IMR-90 (cell line): ENCODE results near the gene ENTREP3. TPM values are rescaled to one million over a fixed set of nuclear protein-coding genes. Genes with fewer than 3 reads are reported as not detected.
A peak's percentile ranks its signal among the peaks of the same experiment; 100 is the strongest.

Source experiments
- ATAC-seq: fragments of 200-7000 bp; cut with Tn5 transposase; 2 replicates; pipeline ENCODE4 v1.9.1; 2020; ENCODE audit warnings: low read depth, mild to moderate bottlenecking, moderate library complexity
- BruUV-seq: library from RNA; stranded (reverse); fragments of 400-500 nt; replicated peaks from 2 replicates; lab custom pipeline; 2021; lab: Mats Ljungman, UMichigan
- CTCF ChIA-PET: fragments of 300-600 bp; formaldehyde crosslinking; extraction: SDS; loops from one replicate; lab custom pipeline; 2021; ENCODE audit warnings: antibody characterized with exemption; lab: Yijun Ruan, JAX
- POLR2A ChIA-PET: fragments of 300-600 bp; sonication (Branson Sonifier 250); formaldehyde crosslinking; loops from one replicate; lab custom pipeline; 2022; ENCODE audit warnings: antibody characterized with exemption; ENCODE audit not compliant: unreplicated experiment; lab: Charles Lee
- DNase-seq: peaks from one replicate; pipeline ENCODE4 v3.0.0; 2013
- H2AFZ ChIP-seq: replicated peaks from 2 replicates; pipeline ENCODE3; 2013; ENCODE audit warnings: low read length, mild to moderate bottlenecking; ENCODE audit not compliant: poor library complexity
- H2AK5ac ChIP-seq: 2 replicates; pipeline ENCODE4 v1.6.1; 2013; ENCODE audit warnings: low read depth, low read length, inconsistent platforms
- H2AK9ac ChIP-seq: replicated peaks from 2 replicates; pipeline ENCODE3; 2013; ENCODE audit warnings: mild to moderate bottlenecking, low read depth, low read length, moderate library complexity; ENCODE audit not compliant: poor library complexity
- H2BK120ac ChIP-seq: 2 replicates; pipeline ENCODE4 v1.6.1; 2013; ENCODE audit warnings: low read depth, low read length, inconsistent platforms
- H2BK15ac ChIP-seq: 3 replicates; pipeline ENCODE4 v1.6.1; 2013; ENCODE audit warnings: low read depth, low read length, inconsistent platforms
- H2BK20ac ChIP-seq: 2 replicates; pipeline ENCODE4 v1.6.1; 2013; ENCODE audit warnings: low read depth, mild to moderate bottlenecking, inconsistent platforms, low read length, moderate library complexity
- H2BK5ac ChIP-seq: 2 replicates; pipeline ENCODE4 v1.6.1; 2013; ENCODE audit warnings: mild to moderate bottlenecking, low read depth, low read length, inconsistent platforms; ENCODE audit not compliant: poor library complexity, severe bottlenecking
- H3K14ac ChIP-seq: replicated peaks from 2 replicates; pipeline ENCODE4 v1.6.1; 2013; ENCODE audit warnings: low read depth, low read length, inconsistent platforms
- H3K18ac ChIP-seq: 2 replicates; pipeline ENCODE4 v1.6.1; 2013; ENCODE audit warnings: low read depth, low read length, control low read depth
- H3K23ac ChIP-seq: 2 replicates; pipeline ENCODE4 v1.6.1; 2013; ENCODE audit warnings: low read depth, low read length, inconsistent platforms
- H3K27ac ChIP-seq: 2 replicates; pipeline ENCODE4 v1.5.1; 2013; ENCODE audit warnings: mild to moderate bottlenecking, control low read depth, low read length; ENCODE audit not compliant: insufficient read depth
- H3K27me3 ChIP-seq: 2 replicates; pipeline ENCODE4 v1.6.1; 2013; ENCODE audit warnings: low read length; ENCODE audit not compliant: control insufficient read depth, insufficient read depth
- H3K36me3 ChIP-seq: 2 replicates; pipeline ENCODE4 v1.6.1; 2013; ENCODE audit warnings: low read length, mixed read lengths; ENCODE audit not compliant: control insufficient read depth, insufficient read depth
- H3K4ac ChIP-seq: 2 replicates; pipeline ENCODE4 v1.6.1; 2013; ENCODE audit warnings: low read depth, low read length, inconsistent platforms
- H3K4me1 ChIP-seq: 2 replicates; pipeline ENCODE4 v1.6.1; 2013; ENCODE audit warnings: low read length, mixed read lengths; ENCODE audit not compliant: control insufficient read depth, insufficient read depth
- H3K4me2 ChIP-seq: 2 replicates; pipeline ENCODE4 v1.6.1; 2013; ENCODE audit warnings: low read depth, mild to moderate bottlenecking, control low read depth, low read length, moderate library complexity
- H3K4me3 ChIP-seq: 2 replicates; pipeline ENCODE4 v1.5.1; 2013; ENCODE audit warnings: low read depth, mild to moderate bottlenecking, control low read depth, low read length, moderate library complexity; ENCODE audit not compliant: insufficient read depth
- H3K56ac ChIP-seq: 2 replicates; pipeline ENCODE4 v1.6.1; 2013; ENCODE audit warnings: low read length, inconsistent platforms; ENCODE audit not compliant: insufficient read depth; ENCODE audit errors: extremely low read depth
- H3K79me1 ChIP-seq, 2 experiments: 2 replicates each; pipeline ENCODE4 v1.6.1; 2013; ENCODE audit warnings: low read length in 2 of 2, inconsistent platforms in 1 of 2, low read depth in 1 of 2
- H3K9ac ChIP-seq: 2 replicates; pipeline ENCODE4 v1.6.1; 2013; ENCODE audit warnings: low read depth, low read length, control low read depth
- H3K9me1 ChIP-seq: 2 replicates; pipeline ENCODE4 v1.6.1; 2013; ENCODE audit warnings: low read length, inconsistent platforms; ENCODE audit not compliant: insufficient read depth
- H3K9me3 ChIP-seq: 2 replicates; pipeline ENCODE4 v1.6.1; 2013; ENCODE audit warnings: low read length; ENCODE audit not compliant: control insufficient read depth, insufficient read depth
- H4K20me1 ChIP-seq: 2 replicates; pipeline ENCODE4 v1.6.1; 2013; ENCODE audit warnings: low read length, inconsistent platforms; ENCODE audit not compliant: insufficient read depth
- H4K5ac ChIP-seq: 2 replicates; pipeline ENCODE4 v1.6.1; 2013; ENCODE audit warnings: mild to moderate bottlenecking, low read depth, low read length, control low read depth
- H4K8ac ChIP-seq, 2 experiments: 2 replicates each; pipeline ENCODE4 v1.6.1; 2013; ENCODE audit warnings: low read depth in 2 of 2, low read length in 2 of 2, control low read depth in 1 of 2, inconsistent platforms in 1 of 2
- H4K91ac ChIP-seq: 2 replicates; pipeline ENCODE4 v1.6.1; 2013; ENCODE audit warnings: low read depth, low read length, inconsistent platforms; ENCODE audit not compliant: insufficient read depth
- BHLHE40 ChIP-seq: fragments of 150-350 bp; IDR thresholded peaks from 2 replicates; pipeline ENCODE4 v1.6.1; 2016; ENCODE audit warnings: mild to moderate bottlenecking, low read depth, low read length
- CEBPB ChIP-seq: IDR thresholded peaks from 2 replicates; pipeline ENCODE4 v1.6.1; 2012; ENCODE audit warnings: low read depth, low read length, improper control_type of control experiment
- FOS ChIP-seq: fragments of 150-350 bp; IDR thresholded peaks from 2 replicates; pipeline ENCODE4 v1.6.1; 2016; ENCODE audit warnings: low read depth, low read length
- MAFK ChIP-seq: IDR thresholded peaks from 2 replicates; pipeline ENCODE4 v1.6.1; 2012; ENCODE audit warnings: low read depth, low read length, improper control_type of control experiment
- MXI1 ChIP-seq: IDR thresholded peaks from 2 replicates; pipeline ENCODE4 v1.6.1; 2012; ENCODE audit warnings: low read depth, mild to moderate bottlenecking, low read length, moderate library complexity, borderline replicate concordance
- RAD21 ChIP-seq: IDR thresholded peaks from 2 replicates; pipeline ENCODE4 v1.6.1; 2012; ENCODE audit warnings: low read length, improper control_type of control experiment
- RCOR1 ChIP-seq: IDR thresholded peaks from 2 replicates; pipeline ENCODE4 v1.6.1; 2012; ENCODE audit warnings: mild to moderate bottlenecking, low read length, improper control_type of control experiment; ENCODE audit not compliant: insufficient replicate concordance
- RFX5 ChIP-seq: IDR thresholded peaks from 2 replicates; pipeline ENCODE4 v1.8.0; 2012; ENCODE audit warnings: low read depth, mild to moderate bottlenecking, low read length, moderate library complexity
- WGBS, 2 experiments: methylation state at CpG; one replicate each; pipeline versions ENCODE4 v1.1.5 to v1.1.7; 2013; ENCODE audit warnings: missing lambda C conversion rate in 2 of 2; ENCODE audit not compliant: insufficient read length in 1 of 2; ENCODE audit errors: extremely low coverage in 2 of 2; 5-methylcytosine and 5-hydroxymethylcytosine counted together
- dilution Hi-C: fragments of 300-500 bp; cut with HindIII; formaldehyde crosslinking; loops from one replicate; pipeline ENCODE4 v1.14.3; 2018; ENCODE audit warnings: low sequenced_read_pairs; ENCODE audit not compliant: unreplicated experiment
- in situ Hi-C: fragments of 300-500 bp; cut with MboI; formaldehyde crosslinking; loops from 3 replicates; pipeline ENCODE4 v1.14.3; 2019; ENCODE audit warnings: low sequenced_read_pairs, inconsistent platforms, mixed read lengths
- intact Hi-C: fragments of 100-400 bp; cut with micrococcal nuclease; formaldehyde crosslinking; loops from 2 replicates; pipeline ENCODE4 v1.10.0; 2022
- polyA plus RNA-seq, 3 experiments: library from polyadenylated mRNA; depleted of rRNA; stranded (reverse); fragments of >200 nt; gene quantifications; 2 replicates each; pipeline ENCODE4 v1.2.3, GENCODE V29; 2012; ENCODE audit warnings: low replicate concordance in 1 of 3
- total RNA-seq: library from RNA; depleted of rRNA; stranded (reverse); fragments of >200 nt; gene quantifications from 2 replicates; pipeline ENCODE4 v1.2.3, GENCODE V29; 2012
- TF ChIP-seq, protein P1 (sequence below): conservative IDR thresholded peaks from 2 replicates; pipeline ENCODE4 v1.5.1; 2012; ENCODE audit warnings: mild to moderate bottlenecking, low read depth, low read length, improper control_type of control experiment
- TF ChIP-seq, protein P2 (sequence below): fragments of 150-350 bp; IDR thresholded peaks from 2 replicates; pipeline ENCODE4 v1.6.1; 2017; ENCODE audit warnings: mild to moderate bottlenecking, antibody characterized with exemption, low read length, low read depth
- TF ChIP-seq, protein P3 (sequence below): fragments of 150-350 bp; IDR thresholded peaks from 2 replicates; pipeline ENCODE4 v1.6.1; 2016; ENCODE audit warnings: low read depth, mild to moderate bottlenecking, low read length, moderate library complexity, borderline replicate concordance

Gene ENTREP3
- total and polyA plus RNA-seq, 2 of the 4 experiments (the other 2 are of a cell fraction) = 1.4 to 23.8 TPM

DNA sequence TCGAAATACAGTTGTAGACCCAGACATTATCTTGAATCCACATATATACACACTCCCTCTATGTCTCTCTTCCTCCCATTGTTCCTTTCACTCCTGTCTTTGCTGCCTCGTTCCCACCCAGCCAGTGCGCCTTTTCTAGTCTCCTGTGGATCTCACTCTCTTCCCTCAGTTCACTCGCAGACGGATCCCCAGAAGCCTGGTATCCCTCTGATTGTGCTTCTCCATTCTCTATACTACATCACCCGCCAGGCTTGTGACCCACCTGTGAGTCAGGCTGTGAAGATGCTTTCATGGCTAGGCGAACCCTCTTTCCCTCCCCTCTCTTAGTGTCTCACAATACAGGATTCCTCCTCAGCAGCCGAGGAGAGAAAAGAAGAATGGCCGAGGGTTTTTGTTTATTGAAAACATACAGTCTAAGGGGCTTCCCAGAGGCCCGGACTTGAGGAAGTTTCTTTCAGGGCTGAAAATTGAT lies 23.4 kb upstream of the ENTREP3 start:
- dilution Hi-C loops = no loop called here
- Histone ChIP-seq H3K36me3 (no peaks in the 10 kb centered on the region), H4K20me1 (no peaks in the 10 kb centered on the region; the same call in 1 of the 2 replicates), H2BK5ac (no peak overlapping the region), H3K4me3 (no peak overlapping the region), H3K4me2 (peak overlapping the region; percentile 23; the same call in 1 of the 2 replicates), H4K8ac (no peak overlapping the region), H4K5ac (no peak overlapping the region), H2BK15ac (no peak overlapping the region), H2AFZ (no peak overlapping the region), H3K27ac (no peak overlapping the region), H2BK120ac (no peak overlapping the region), H3K9ac (no peak overlapping the region), H3K4ac (no peak overlapping the region), H3K9me3 (no peaks in the 10 kb centered on the region), H3K18ac (no peak overlapping the region), H3K23ac (no peak overlapping the region), H2AK5ac (no peak overlapping the region), H3K14ac (no peak overlapping the region), H3K9me1 (peaks cover 5% of the 10 kb centered on the region), H2AK9ac (no peak overlapping the region), H3K79me1 (peaks cover 0 to 12% of the 10 kb centered on the region in 2 experiments; a peak in 2 of 4 replicates), H3K56ac (no peak overlapping the region), H3K27me3 (no peaks in the 10 kb centered on the region), H3K4me1 (peaks cover 1% of the 10 kb centered on the region), H4K91ac (no peak overlapping the region), H2BK20ac (no peak overlapping the region)
- WGBS, 2 experiments = 50% methylated on average over 4 of the region's 10 CpGs; no CpG with 5 or more reads in 1 of the 2 experiments
- ChIA-PET POLR2A (no interaction called here), CTCF (no interaction called here)
- ATAC-seq = no peak
- no TSS peak for BruUV-seq
- intact Hi-C loops = loop anchor here (5.0 kb wide), 1 partner anchor 314 kb away; no protein-coding TSS in a partner anchor
- TF ChIP-seq FOS (no peak), BHLHE40 (no peak), RFX5 (no peak), MXI1 (no peak), RAD21 (no peak), MAFK (no peak), RCOR1 (no peak), CEBPB (no peak)
- TF ChIP-seq, protein P1, sequence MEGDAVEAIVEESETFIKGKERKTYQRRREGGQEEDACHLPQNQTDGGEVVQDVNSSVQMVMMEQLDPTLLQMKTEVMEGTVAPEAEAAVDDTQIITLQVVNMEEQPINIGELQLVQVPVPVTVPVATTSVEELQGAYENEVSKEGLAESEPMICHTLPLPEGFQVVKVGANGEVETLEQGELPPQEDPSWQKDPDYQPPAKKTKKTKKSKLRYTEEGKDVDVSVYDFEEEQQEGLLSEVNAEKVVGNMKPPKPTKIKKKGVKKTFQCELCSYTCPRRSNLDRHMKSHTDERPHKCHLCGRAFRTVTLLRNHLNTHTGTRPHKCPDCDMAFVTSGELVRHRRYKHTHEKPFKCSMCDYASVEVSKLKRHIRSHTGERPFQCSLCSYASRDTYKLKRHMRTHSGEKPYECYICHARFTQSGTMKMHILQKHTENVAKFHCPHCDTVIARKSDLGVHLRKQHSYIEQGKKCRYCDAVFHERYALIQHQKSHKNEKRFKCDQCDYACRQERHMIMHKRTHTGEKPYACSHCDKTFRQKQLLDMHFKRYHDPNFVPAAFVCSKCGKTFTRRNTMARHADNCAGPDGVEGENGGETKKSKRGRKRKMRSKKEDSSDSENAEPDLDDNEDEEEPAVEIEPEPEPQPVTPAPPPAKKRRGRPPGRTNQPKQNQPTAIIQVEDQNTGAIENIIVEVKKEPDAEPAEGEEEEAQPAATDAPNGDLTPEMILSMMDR = no peak
- TF ChIP-seq, protein P2, sequence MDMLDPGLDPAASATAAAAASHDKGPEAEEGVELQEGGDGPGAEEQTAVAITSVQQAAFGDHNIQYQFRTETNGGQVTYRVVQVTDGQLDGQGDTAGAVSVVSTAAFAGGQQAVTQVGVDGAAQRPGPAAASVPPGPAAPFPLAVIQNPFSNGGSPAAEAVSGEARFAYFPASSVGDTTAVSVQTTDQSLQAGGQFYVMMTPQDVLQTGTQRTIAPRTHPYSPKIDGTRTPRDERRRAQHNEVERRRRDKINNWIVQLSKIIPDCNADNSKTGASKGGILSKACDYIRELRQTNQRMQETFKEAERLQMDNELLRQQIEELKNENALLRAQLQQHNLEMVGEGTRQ = no peak
- TF ChIP-seq, protein P3, sequence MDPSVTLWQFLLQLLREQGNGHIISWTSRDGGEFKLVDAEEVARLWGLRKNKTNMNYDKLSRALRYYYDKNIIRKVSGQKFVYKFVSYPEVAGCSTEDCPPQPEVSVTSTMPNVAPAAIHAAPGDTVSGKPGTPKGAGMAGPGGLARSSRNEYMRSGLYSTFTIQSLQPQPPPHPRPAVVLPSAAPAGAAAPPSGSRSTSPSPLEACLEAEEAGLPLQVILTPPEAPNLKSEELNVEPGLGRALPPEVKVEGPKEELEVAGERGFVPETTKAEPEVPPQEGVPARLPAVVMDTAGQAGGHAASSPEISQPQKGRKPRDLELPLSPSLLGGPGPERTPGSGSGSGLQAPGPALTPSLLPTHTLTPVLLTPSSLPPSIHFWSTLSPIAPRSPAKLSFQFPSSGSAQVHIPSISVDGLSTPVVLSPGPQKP = no peak
- DNase-seq = peak; percentile 14
- in situ Hi-C loops = loop anchor here (5.0 kb wide), 1 partner anchor 39 kb away; no protein-coding TSS in a partner anchor
